ENCODE measurements around the gene CCDC149.
"Not testable (repeated sequence)": the region's sequence is repeated elsewhere in the genome, so short reads cannot be mapped to it uniquely, and the experiment has no call there.

DNA sequence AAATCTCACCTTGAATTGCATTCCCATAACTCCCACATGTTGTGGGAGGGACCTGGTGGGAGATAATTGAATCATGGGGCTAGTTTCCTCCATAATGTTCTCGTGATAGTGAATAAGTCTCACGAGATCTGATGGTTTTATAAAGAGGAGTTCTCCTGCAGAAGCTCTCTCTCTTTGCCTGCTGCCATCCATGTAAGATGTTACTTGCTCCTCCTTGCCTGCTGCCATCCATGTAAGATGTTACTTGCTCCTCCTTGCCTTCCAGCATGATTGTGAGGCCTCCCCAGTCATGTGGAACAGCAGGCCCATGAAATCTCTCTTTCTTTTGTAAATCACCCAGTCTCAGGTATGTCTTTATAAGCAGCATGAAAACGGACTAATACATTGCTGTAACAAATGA lies 3.2 kb downstream of the CCDC149 start:
- TF ChIP-seq, protein P1, sequence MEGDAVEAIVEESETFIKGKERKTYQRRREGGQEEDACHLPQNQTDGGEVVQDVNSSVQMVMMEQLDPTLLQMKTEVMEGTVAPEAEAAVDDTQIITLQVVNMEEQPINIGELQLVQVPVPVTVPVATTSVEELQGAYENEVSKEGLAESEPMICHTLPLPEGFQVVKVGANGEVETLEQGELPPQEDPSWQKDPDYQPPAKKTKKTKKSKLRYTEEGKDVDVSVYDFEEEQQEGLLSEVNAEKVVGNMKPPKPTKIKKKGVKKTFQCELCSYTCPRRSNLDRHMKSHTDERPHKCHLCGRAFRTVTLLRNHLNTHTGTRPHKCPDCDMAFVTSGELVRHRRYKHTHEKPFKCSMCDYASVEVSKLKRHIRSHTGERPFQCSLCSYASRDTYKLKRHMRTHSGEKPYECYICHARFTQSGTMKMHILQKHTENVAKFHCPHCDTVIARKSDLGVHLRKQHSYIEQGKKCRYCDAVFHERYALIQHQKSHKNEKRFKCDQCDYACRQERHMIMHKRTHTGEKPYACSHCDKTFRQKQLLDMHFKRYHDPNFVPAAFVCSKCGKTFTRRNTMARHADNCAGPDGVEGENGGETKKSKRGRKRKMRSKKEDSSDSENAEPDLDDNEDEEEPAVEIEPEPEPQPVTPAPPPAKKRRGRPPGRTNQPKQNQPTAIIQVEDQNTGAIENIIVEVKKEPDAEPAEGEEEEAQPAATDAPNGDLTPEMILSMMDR (conservative IDR thresholded peaks at IDR 0.05; ENCODE audit: low read depth, low read length): not testable (repeated sequence)
- TF ChIP-seq EZH2 (IDR thresholded peaks at IDR 0.05; ENCODE audit: low read length, unreplicated experiment); EZH2phosphoT487 (IDR thresholded peaks at IDR 0.05; ENCODE audit: borderline replicate concordance, low read length): not testable (repeated sequence)
